HG02588 (cell line): ENCODE data around the gene GLT1D1.

ENCODE experiments used
- ATAC-seq: cut with Tn5 transposase; IDR thresholded peaks from one replicate; pipeline ENCODE4 v1.9.1; 2021; ENCODE audit warnings: mild to moderate bottlenecking, moderate library complexity; ENCODE audit not compliant: unreplicated experiment

GLT1D1 gene

DNA sequence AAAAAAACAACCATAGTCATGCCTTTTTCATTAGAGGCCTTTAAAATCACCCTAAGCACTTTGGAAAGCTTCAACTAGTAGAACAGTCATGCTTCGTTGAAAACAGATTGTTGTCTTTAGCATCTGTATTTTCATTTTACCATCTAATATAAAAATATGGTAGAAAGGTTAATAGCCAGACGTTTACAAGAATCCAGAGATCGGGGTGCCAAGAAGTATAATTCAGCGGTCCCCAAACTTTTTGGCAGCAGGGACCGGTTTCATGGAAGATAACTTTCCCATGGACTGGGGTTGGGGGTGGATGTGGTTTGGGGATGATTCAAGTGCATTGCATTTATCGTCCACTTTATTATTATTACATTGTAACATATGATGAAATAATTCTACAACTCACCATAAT, 138.4 kb downstream of the GLT1D1 start:
- ATAC-seq, result no peak

DNA sequence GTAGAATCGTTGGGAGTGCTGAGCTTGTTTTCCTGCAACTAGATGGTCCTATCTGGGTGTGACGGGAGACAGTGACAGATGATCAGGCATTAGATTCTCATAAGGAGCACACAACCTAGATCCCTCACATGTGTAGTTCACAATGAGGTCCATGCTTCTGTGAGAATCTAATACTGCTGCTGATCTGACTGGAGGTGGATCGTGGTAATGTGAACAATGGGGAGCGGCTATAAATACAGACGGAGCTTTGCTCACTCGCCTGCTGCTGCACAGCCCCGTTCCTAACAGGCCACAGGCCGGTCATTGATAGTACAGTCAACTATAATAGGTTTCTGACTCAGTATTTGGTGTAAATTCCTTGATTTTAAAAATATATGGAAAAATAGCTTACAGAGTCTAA, 138.8 kb downstream of the GLT1D1 start:
- ATAC-seq, result no peak

DNA sequence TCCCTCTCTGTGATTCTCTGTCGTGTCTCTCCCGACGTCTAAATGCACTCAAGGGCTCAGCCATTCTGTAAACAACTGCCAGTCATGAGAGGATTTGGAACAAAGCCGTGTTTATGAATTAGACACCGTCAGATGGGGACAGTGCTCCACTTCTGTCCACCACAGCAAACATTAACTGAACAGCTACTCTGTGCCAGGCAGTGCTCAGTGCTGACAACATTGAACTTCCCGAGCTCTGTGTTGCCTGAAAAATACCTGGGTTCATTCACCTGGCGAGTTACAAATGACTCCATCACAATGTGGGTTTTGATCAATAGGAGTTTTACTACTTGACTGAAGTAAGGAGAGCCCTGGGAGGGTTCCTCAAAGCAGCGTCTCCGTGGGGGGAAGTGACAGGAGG, 139.3 kb downstream of the GLT1D1 start:
- no peak for ATAC-seq

DNA sequence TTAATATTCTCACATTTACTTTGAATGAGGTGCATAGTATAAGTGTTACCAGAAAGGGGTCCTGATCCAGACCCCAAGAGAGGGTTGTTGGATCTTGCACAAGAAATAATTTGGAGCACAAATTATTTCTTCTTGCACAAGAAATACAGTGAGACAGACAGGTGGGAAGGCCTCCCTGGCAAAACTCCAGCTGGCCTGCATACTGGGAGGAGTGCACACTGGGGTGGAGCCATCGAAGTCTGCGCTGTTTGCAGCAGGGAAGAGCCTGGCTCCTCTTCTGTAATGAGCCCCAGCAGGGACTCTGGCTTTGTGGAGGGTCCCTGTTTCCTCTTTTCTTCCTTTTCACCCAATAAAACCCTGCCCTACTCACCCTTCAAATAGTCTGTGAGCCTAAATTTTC, 141.6 kb downstream of the GLT1D1 start:
- no peak for ATAC-seq

DNA sequence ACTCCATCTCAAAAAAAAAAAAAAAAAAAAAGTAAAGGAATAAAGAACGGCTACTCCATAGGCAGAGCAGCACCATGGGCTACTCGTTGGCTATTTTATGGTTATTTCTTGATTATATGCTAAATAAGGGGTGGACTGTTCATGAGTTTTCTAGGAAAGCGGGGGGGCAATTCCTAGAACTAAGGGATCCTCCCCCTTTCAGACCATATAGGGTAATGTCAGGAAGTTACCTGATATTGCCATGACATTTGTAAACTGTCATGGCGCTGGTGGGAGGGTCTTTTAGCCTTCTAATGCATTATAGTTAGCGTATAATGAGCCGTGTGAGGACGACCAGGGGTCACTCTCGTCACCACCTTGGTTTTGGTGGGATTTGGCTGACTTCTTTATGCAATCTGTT, 142.3 kb downstream of the GLT1D1 start:
- ATAC-seq, result no peak

DNA sequence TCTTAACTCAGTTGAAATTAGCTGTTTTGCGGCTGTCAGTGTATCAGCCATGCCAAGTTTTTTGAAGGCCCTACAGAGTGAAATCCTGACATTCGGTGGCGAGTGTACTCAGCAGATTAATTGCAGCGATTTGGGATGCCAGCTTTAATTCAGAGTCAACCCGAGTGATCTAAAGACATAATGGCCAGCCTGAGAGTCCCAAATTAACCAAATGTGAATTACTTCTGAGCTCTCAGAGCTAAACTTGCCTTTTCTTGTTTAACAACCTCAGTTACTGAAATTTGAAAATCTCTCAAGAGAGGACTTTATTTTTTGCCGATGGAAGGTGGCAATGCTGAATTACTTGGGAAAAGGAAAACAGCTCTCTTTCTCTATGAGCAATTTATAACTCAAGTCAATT, 148.5 kb downstream of the GLT1D1 start:
- no peak for ATAC-seq

DNA sequence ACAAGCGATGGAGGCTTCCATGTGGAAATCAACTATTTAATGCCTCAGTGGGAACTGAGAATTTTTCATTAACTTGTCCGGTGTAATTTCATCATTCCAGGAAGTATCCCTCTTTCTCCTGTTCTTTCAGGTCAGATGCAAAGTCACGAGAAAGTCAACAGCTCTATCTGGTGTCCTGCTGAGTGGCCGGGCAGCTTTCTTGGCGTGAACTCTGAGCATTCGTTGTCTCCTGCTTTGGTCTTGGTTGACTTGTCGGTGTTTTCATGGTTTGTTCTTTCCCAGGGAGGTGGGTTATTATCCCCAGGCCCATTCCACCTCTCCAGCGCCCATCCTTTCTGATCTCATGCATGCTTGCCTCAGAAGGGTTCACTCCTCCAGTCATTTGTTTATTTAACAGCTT, 149.1 kb downstream of the GLT1D1 start:
- no peak for ATAC-seq

DNA sequence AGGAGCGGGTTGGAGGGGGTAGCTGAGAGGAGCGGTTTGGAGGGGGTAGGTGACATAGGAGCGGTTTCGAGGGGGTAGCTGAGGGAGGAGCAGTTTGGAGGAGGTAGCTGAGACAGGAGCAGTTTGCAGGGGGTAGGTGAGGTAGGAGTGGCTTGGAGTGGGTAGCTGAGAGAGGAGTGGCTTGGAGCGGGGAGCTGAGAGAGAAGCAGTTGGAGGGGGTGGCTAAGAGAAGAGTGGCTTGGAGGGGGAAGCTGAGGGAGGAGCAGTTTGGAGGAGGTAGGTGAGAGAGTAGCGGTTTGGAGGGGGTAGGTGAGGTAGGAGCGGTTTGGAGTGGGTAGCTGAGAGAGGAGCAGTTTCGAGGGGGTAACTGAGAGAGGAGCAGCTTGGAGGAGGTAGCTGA, 152.1 kb downstream of the GLT1D1 start:
- ATAC-seq, result no peak

DNA sequence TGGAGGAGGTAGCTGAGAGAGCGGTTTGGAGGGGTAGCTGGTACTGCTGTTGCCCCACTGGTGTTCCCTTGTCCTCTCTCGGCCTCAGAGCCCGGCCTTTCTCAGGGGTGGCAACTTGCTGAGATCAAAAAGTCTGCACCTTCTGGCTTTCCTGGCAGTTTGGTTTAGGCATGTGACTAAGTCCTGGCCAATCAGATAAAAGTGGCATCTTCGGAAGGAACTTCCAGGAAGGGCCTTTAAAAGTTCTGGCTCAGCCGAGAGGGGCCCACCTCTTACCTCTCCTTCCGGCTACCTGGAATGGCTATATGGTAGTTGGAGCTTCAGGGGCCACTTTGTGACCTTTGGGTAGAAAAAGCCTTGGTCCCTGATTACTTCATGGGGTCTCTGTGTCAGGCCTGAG, 152.6 kb downstream of the GLT1D1 start:
- no peak for ATAC-seq

DNA sequence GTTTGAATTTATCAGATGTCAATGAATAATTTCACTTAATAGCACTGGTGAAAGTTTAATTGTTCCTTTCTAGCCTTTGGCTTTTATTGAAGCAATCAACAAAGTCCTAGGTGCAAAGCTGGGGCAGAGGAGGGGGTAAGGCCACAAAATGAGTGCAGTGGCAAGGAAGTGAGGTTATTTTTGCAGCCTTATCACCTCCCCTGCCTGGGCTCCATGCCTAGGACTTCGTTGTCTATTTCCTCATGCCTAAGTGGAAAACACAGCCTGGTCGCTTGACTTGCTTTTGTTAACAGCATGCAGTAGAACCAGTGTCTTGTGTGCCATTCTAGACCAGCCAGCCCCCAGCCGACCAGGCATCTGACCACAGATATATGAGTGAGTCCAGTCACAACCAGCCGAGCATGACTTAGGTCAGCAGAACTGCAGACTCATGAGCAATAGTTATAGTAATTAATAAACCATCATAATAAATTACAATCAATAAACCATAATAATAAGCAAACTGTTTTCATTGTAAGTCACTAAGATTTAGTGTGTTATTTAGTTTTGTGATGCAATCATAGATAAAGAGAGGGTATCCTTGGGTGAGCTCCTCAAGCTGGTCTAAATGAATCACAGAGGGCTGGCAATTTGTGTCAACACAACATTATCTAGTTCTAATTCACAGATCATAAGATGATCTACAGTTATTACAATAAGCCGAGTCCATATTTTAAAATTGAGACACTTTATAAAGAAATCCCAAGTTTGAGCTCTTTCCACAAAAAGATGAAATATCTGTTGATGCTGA, 156.8 kb downstream of the GLT1D1 start:
- no peak for ATAC-seq

DNA sequence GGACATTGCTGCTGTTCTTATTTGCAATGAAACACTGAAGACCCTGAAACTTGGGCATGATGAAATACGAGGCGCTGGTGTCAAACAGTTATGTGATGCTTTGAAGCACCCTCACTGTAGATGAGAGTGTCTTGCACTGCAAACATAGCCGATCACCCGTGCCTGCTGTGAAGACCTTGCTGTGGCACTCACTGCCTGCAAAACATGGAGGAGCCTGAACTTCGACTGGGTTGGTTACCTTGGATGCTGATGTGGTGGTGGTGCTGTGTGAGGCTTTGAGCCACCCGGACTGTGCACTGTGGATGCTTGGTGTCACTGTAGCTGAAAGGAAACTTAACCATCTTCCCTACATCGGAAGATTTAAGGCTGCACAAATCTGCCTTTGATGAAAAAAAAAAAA, 162.9 kb downstream of the GLT1D1 start:
- no peak for ATAC-seq

DNA sequence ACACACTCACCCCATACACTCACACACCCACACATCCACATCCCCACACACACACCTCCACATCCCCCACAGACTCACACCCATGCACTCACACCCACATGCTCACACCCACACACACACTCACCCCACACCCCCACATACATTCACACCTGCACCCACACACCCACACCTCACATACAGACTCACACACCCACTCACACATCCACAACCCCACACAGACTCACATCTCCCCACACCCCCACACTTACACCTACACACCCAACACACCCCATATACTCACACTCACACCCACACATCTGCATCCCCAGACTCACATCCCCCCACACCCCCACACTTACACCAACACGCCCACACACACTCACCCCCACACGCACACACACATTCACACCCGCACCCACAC, 171.8 kb downstream of the GLT1D1 start:
- ATAC-seq, result no peak

DNA sequence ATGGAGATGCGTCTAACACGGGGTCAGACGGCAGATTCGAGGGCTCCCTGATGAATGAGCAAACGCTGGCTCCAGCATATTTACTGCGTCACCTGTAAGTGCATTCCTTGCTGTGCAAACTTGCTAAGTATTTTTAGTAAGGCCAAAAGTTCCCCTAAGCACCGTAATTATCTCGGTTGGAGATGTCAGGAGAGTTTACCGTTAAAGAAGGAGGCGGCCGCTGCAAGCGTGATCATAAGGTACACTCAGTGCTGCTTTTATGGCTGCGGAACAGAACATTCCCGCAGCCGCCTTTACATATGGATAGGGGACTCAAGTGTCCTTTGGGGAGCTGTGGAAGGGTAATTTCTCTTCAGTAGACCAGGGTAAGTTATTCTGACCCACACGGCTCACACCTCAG, 175.6 kb downstream of the GLT1D1 start:
- ATAC-seq, result no peak
